Smooth muscle cell (in vitro differentiated cells): ENCODE measurements around the gene PER1. TPM values are rescaled to one million over a fixed set of nuclear protein-coding genes. Genes with fewer than 3 reads are reported as not detected.

ENCODE experiments used
- DNase-seq: peaks from one replicate; lab custom pipeline; 2025; ENCODE audit not compliant: unreplicated experiment; lab: John Stamatoyannopoulos, UW
- H2AFZ ChIP-seq: fragments of 200-600 bp; sonication (generic); 2 replicates; pipeline ENCODE4 v1.6.0; 2016; ENCODE audit warnings: antibody characterized with exemption, low read depth, mild to moderate bottlenecking
- H3F3A ChIP-seq: fragments of 200-600 bp; sonication (generic); 2 replicates; pipeline ENCODE4 v1.6.0; 2017; ENCODE audit warnings: antibody characterized with exemption, low read depth
- H3K27ac ChIP-seq: fragments of 200-600 bp; sonication (generic); 2 replicates; pipeline ENCODE4 v1.5.1; 2016; ENCODE audit warnings: low read depth, mild to moderate bottlenecking
- H3K27me3 ChIP-seq: fragments of 200-600 bp; sonication (generic); 2 replicates; pipeline ENCODE4 v1.6.1; 2016; ENCODE audit warnings: low read depth, mild to moderate bottlenecking
- H3K36me3 ChIP-seq: fragments of 200-600 bp; sonication (generic); 2 replicates; pipeline ENCODE4 v1.5.1; 2016; ENCODE audit warnings: low read depth
- H3K4me1 ChIP-seq: fragments of 200-600 bp; sonication (generic); 2 replicates; pipeline ENCODE4 v1.5.1; 2016; ENCODE audit warnings: low read depth
- H3K4me2 ChIP-seq: fragments of 200-600 bp; sonication (generic); 2 replicates; pipeline ENCODE4 v1.6.0; 2016; ENCODE audit warnings: mild to moderate bottlenecking
- H3K4me3 ChIP-seq: fragments of 200-600 bp; sonication (generic); 2 replicates; pipeline ENCODE4 v1.5.1; 2016; ENCODE audit warnings: mild to moderate bottlenecking
- H3K79me2 ChIP-seq: fragments of 200-600 bp; sonication (generic); 2 replicates; pipeline ENCODE4 v1.6.0; 2016; ENCODE audit warnings: low read depth, mild to moderate bottlenecking
- H3K9ac ChIP-seq: fragments of 200-600 bp; sonication (generic); 2 replicates; pipeline ENCODE4 v1.6.0; 2016; ENCODE audit warnings: low read depth
- H3K9me3 ChIP-seq: fragments of 200-600 bp; sonication (generic); replicated peaks from 2 replicates; pipeline ENCODE4 v1.5.1; 2016; ENCODE audit warnings: low read depth
- H4K20me1 ChIP-seq: fragments of 200-600 bp; sonication (generic); 2 replicates; pipeline ENCODE4 v1.6.0; 2016; ENCODE audit warnings: low read depth
- WGBS: methylation state at CpG from one replicate; pipeline ENCODE4 v1.1.7; 2016; ENCODE audit warnings: low lambda C conversion rate; 5-methylcytosine and 5-hydroxymethylcytosine counted together
- polyA plus RNA-seq: library from polyadenylated mRNA; unstranded; fragments of >200 nt; fragmentation: Nextera tagmentation; extraction: Ambion mirVana; gene quantifications from 2 replicates; pipeline ENCODE4 v1.2.1, GENCODE V29; 2016
- total RNA-seq: library from RNA; depleted of rRNA; stranded (reverse); fragments of >200 nt; gene quantifications from 2 replicates; pipeline ENCODE4 v1.2.3, GENCODE V29; 2014
- TF ChIP-seq, protein P1 (sequence below): fragments of 200-600 bp; sonication (generic); IDR thresholded peaks from 2 replicates; pipeline ENCODE4 v1.5.1; 2017; ENCODE audit warnings: borderline replicate concordance, mild to moderate bottlenecking, antibody characterized with exemption; ENCODE audit not compliant: insufficient read depth, poor library complexity, severe bottlenecking

PER1 gene
- total and polyA plus RNA-seq, 2 experiments from 2014 or later = 29.0 to 55.2 TPM

DNA sequence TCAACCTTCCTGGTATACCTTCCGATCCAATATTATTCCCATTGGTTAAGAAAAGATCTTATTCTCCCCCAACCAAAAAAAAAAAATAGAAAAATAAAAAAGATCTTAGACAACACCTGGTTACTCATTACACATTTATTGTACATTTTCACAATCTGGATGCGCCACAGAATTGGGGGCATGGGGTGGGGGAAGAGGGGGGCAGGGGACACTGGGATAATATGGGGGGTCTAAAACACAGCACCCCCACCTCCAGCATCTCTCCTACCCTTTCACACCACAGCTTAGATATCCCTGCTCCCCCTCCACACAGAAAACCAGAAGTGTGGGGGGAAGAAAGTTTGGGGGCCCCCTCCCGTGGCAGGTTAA is 6.8 kb upstream of the PER1 start:
- H3K36me3 ChIP-seq = no peaks in the 10 kb centered on the region
- DNase-seq = no peak
- H3K9ac ChIP-seq = no peak overlapping the region
- no peaks in the 10 kb centered on the region for H3K27me3 ChIP-seq
- H3K4me2 ChIP-seq = no peak overlapping the region
- TF ChIP-seq, protein P1, sequence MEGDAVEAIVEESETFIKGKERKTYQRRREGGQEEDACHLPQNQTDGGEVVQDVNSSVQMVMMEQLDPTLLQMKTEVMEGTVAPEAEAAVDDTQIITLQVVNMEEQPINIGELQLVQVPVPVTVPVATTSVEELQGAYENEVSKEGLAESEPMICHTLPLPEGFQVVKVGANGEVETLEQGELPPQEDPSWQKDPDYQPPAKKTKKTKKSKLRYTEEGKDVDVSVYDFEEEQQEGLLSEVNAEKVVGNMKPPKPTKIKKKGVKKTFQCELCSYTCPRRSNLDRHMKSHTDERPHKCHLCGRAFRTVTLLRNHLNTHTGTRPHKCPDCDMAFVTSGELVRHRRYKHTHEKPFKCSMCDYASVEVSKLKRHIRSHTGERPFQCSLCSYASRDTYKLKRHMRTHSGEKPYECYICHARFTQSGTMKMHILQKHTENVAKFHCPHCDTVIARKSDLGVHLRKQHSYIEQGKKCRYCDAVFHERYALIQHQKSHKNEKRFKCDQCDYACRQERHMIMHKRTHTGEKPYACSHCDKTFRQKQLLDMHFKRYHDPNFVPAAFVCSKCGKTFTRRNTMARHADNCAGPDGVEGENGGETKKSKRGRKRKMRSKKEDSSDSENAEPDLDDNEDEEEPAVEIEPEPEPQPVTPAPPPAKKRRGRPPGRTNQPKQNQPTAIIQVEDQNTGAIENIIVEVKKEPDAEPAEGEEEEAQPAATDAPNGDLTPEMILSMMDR = no peak
- 71% methylated on average over 3 of the region's 3 CpGs for WGBS
- no peak overlapping the region for H3K4me3 ChIP-seq
- peaks cover 21% of the 10 kb centered on the region for H3K4me1 ChIP-seq
- no peak overlapping the region for H2AFZ ChIP-seq
- peaks cover 17% of the 10 kb centered on the region for H3K79me2 ChIP-seq
- H3K9me3 ChIP-seq = no peaks in the 10 kb centered on the region
- H3F3A ChIP-seq = peaks cover 5% of the 10 kb centered on the region
- H3K27ac ChIP-seq = no peak overlapping the region
- H4K20me1 ChIP-seq = peaks cover 23% of the 10 kb centered on the region

GRCh38 chr17:8158267-8159031 is 6.2 kb upstream of the PER1 start:
- Histone ChIP-seq H3K9me3 (no peaks in the 10 kb centered on the region), H3K4me1 (peaks cover 15% of the 10 kb centered on the region), H3K79me2 (peaks cover 17% of the 10 kb centered on the region), H3K27ac (peak overlapping the region; percentile 53), H3K4me2 (no peak overlapping the region), H3K9ac (no peak overlapping the region), H4K20me1 (peaks cover 23% of the 10 kb centered on the region), H3F3A (peaks cover 5% of the 10 kb centered on the region), H3K4me3 (no peak overlapping the region), H2AFZ (no peak overlapping the region), H3K36me3 (no peaks in the 10 kb centered on the region), H3K27me3 (no peaks in the 10 kb centered on the region)
- TF ChIP-seq, protein P1 = peak; percentile 84
- 58% methylated on average over 20 of the region's 20 CpGs for WGBS
- DNase-seq = peak; percentile 79

DNA sequence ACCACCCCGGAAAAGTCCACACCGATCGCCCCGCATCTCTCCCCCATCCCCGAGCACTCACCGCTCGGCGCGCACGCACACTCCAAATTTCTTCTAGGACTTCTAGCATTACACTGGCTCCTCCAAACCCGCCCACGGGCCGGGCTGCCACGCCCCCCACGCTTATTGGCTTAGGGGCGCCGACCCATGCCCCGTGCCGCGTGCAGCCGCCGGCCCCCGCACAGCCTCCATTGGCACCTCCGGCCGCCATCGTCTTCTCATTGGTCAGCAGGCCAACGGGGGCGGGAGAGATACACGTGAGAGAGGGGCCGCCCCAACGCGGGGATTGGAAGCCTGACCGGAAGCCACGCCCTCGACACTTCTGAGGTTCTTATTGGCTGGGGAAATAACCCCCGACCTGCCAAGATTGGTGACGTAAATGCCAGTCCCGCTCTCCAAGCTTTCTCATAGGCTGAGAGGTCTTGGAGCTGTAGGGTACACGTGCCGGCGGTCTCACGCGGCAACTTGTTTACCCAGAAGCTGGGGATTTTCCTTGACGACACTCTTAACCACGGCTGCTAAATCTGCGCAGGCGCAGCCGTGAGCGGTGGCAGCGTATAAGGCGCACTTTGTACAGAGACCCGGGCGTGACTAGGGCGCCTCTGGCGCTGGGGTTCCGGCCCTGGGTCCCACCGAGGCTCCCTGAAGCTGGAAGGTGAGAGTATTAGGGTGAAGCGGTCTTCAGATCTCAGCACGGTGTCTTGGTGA is 4.2 kb upstream of the PER1 start:
- peak; percentile 98 for DNase-seq
- H3K27ac ChIP-seq = peak overlapping the region; percentile 99
- peaks cover 33% of the 10 kb centered on the region for H4K20me1 ChIP-seq
- H3K9me3 ChIP-seq = no peaks in the 10 kb centered on the region
- peak overlapping the region; percentile 70 for H3K4me3 ChIP-seq
- WGBS = under 1% methylated on average over 58 of the region's 59 CpGs
- H3K36me3 ChIP-seq = no peaks in the 10 kb centered on the region
- peak overlapping the region; percentile 93 for H3K4me2 ChIP-seq
- H3K27me3 ChIP-seq = no peaks in the 10 kb centered on the region
- H3K79me2 ChIP-seq = peaks cover under 1% of the 10 kb centered on the region
- H2AFZ ChIP-seq = no peak overlapping the region
- peaks cover 17% of the 10 kb centered on the region for H3K4me1 ChIP-seq
- H3F3A ChIP-seq = peaks cover 15% of the 10 kb centered on the region
- H3K9ac ChIP-seq = peak overlapping the region; percentile 94
- TF ChIP-seq, protein P1 = no peak
